ENCODE results near the gene BLOC1S6.

GRCh38 chr15:45641374-45641781, 54.2 kb downstream of the BLOC1S6 start:
- TF ChIP-seq, protein P1, sequence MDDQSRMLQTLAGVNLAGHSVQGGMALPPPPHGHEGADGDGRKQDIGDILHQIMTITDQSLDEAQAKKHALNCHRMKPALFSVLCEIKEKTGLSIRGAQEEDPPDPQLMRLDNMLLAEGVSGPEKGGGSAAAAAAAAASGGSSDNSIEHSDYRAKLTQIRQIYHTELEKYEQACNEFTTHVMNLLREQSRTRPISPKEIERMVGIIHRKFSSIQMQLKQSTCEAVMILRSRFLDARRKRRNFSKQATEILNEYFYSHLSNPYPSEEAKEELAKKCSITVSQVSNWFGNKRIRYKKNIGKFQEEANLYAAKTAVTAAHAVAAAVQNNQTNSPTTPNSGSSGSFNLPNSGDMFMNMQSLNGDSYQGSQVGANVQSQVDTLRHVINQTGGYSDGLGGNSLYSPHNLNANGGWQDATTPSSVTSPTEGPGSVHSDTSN (CRISPR knock-in tag; IDR thresholded peaks at IDR 0.05; ENCODE audit: borderline replicate concordance): no peak
- no peak for TF ChIP-seq ZNF639 (CRISPR knock-in tag; conservative IDR thresholded peaks at IDR 0.05)
- TF ChIP-seq, protein P2, sequence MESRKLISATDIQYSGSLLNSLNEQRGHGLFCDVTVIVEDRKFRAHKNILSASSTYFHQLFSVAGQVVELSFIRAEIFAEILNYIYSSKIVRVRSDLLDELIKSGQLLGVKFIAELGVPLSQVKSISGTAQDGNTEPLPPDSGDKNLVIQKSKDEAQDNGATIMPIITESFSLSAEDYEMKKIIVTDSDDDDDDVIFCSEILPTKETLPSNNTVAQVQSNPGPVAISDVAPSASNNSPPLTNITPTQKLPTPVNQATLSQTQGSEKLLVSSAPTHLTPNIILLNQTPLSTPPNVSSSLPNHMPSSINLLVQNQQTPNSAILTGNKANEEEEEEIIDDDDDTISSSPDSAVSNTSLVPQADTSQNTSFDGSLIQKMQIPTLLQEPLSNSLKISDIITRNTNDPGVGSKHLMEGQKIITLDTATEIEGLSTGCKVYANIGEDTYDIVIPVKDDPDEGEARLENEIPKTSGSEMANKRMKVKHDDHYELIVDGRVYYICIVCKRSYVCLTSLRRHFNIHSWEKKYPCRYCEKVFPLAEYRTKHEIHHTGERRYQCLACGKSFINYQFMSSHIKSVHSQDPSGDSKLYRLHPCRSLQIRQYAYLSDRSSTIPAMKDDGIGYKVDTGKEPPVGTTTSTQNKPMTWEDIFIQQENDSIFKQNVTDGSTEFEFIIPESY (CRISPR knock-in tag; IDR thresholded peaks at IDR 0.05): no peak
- TF ChIP-seq CTCF (CRISPR knock-in tag; IDR thresholded peaks at IDR 0.05): no peak
- TF ChIP-seq ZNF816 (CRISPR knock-in tag; IDR thresholded peaks at IDR 0.05; ENCODE audit: borderline replicate concordance): no peak
- TF ChIP-seq NFYB (CRISPR knock-in tag; IDR thresholded peaks at IDR 0.05): no peak
- TF ChIP-seq, protein P3, sequence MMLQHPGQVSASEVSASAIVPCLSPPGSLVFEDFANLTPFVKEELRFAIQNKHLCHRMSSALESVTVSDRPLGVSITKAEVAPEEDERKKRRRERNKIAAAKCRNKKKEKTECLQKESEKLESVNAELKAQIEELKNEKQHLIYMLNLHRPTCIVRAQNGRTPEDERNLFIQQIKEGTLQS (CRISPR knock-in tag; IDR thresholded peaks at IDR 0.05): no peak
- no peak for TF ChIP-seq ZNF101 (CRISPR knock-in tag; IDR thresholded peaks at IDR 0.05; ENCODE audit: borderline replicate concordance, low read depth)
- no peak for TF ChIP-seq SP140L (CRISPR knock-in tag; IDR thresholded peaks at IDR 0.05; ENCODE audit: borderline replicate concordance)
- TF ChIP-seq, protein P4, sequence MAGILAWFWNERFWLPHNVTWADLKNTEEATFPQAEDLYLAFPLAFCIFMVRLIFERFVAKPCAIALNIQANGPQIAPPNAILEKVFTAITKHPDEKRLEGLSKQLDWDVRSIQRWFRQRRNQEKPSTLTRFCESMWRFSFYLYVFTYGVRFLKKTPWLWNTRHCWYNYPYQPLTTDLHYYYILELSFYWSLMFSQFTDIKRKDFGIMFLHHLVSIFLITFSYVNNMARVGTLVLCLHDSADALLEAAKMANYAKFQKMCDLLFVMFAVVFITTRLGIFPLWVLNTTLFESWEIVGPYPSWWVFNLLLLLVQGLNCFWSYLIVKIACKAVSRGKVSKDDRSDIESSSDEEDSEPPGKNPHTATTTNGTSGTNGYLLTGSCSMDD (CRISPR knock-in tag; IDR thresholded peaks at IDR 0.05): no peak
- TF ChIP-seq, protein P5, sequence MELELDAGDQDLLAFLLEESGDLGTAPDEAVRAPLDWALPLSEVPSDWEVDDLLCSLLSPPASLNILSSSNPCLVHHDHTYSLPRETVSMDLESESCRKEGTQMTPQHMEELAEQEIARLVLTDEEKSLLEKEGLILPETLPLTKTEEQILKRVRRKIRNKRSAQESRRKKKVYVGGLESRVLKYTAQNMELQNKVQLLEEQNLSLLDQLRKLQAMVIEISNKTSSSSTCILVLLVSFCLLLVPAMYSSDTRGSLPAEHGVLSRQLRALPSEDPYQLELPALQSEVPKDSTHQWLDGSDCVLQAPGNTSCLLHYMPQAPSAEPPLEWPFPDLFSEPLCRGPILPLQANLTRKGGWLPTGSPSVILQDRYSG (CRISPR knock-in tag; IDR thresholded peaks at IDR 0.05): no peak
- no peak for TF ChIP-seq ZFP91 (CRISPR knock-in tag; IDR thresholded peaks at IDR 0.05; ENCODE audit: borderline replicate concordance)
- TF ChIP-seq TBL1XR1 (IDR thresholded peaks at IDR 0.05; ENCODE audit: borderline replicate concordance, low read length, partially characterized antibody): peak; percentile 11

Measured in HepG2 (cell line).